Neuronal stem cell (in vitro differentiated cells): Measurements from ENCODE around the gene TMPRSS3.
A peak's percentile ranks its signal among the peaks of the same experiment; 100 is the strongest.

ENCODE experiments used
- DNase-seq: peaks from one replicate; pipeline ENCODE4 v3.0.0-alpha.2; 2013; ENCODE audit warnings: low spot score
- H2AFZ ChIP-seq: one replicate; pipeline ENCODE4 v1.6.1; 2013; ENCODE audit warnings: mild to moderate bottlenecking, low read length, inconsistent platforms
- H2AK5ac ChIP-seq: 2 replicates; pipeline ENCODE4 v1.6.1; 2013; ENCODE audit warnings: low read depth, mild to moderate bottlenecking, inconsistent platforms, low read length, moderate library complexity, mixed read lengths
- H2BK120ac ChIP-seq: 2 replicates; pipeline ENCODE4 v1.6.1; 2013; ENCODE audit warnings: low read depth, mild to moderate bottlenecking, inconsistent platforms, low read length, moderate library complexity, mixed read lengths
- H2BK12ac ChIP-seq: one replicate; pipeline ENCODE4 v1.6.1; 2013; ENCODE audit warnings: low read length, inconsistent platforms
- H2BK15ac ChIP-seq: 2 replicates; pipeline ENCODE4 v1.6.1; 2013; ENCODE audit warnings: mild to moderate bottlenecking, low read length, inconsistent platforms, mixed read lengths
- H2BK5ac ChIP-seq: one replicate; pipeline ENCODE4 v1.6.1; 2013; ENCODE audit warnings: inconsistent platforms, mild to moderate bottlenecking, low read length, moderate library complexity
- H3K14ac ChIP-seq: one replicate; pipeline ENCODE4 v1.6.1; 2013; ENCODE audit warnings: low read length, inconsistent platforms
- H3K18ac ChIP-seq: 2 replicates; pipeline ENCODE4 v1.6.1; 2013; ENCODE audit warnings: low read length, inconsistent platforms
- H3K23ac ChIP-seq: 2 replicates; pipeline ENCODE4 v1.6.1; 2013; ENCODE audit warnings: low read depth, mild to moderate bottlenecking, mixed read lengths, low read length, inconsistent platforms; ENCODE audit not compliant: poor library complexity
- H3K27ac ChIP-seq: replicated peaks from 3 replicates; pipeline ENCODE4 v1.5.1; 2013; ENCODE audit warnings: low read length, inconsistent platforms
- H3K27me3 ChIP-seq, 3 experiments: 2 replicates each; pipeline ENCODE4 v1.6.1; 2013; ENCODE audit warnings: low read length in 3 of 3, mild to moderate bottlenecking in 2 of 3, inconsistent platforms in 1 of 3, low read depth in 1 of 3, mixed read lengths in 1 of 3, moderate library complexity in 1 of 3; ENCODE audit not compliant: control insufficient read depth in 3 of 3, insufficient read depth in 3 of 3
- H3K36me3 ChIP-seq, 2 donors: replicated peaks in 1 of 2; 2 replicates each; pipeline ENCODE4 v1.6.1; 2013; ENCODE audit warnings: low read length in 2 of 2; ENCODE audit not compliant: control insufficient read depth in 2 of 2, insufficient read depth in 2 of 2
- H3K4ac ChIP-seq: 2 replicates; pipeline ENCODE4 v1.6.1; 2013; ENCODE audit warnings: inconsistent platforms, mild to moderate bottlenecking, low read length, moderate library complexity
- H3K4me1 ChIP-seq, 2 donors: 1 replicate in 1 of 2; 2 replicates in 1 of 2; pipeline ENCODE4 v1.6.1; 2013; ENCODE audit warnings: low read length in 2 of 2, low read depth in 1 of 2; ENCODE audit not compliant: control insufficient read depth in 2 of 2, insufficient read depth in 1 of 2
- H3K4me2 ChIP-seq: one replicate; pipeline ENCODE4 v1.6.1; 2013; ENCODE audit warnings: mild to moderate bottlenecking, low read length, inconsistent platforms; ENCODE audit not compliant: insufficient read depth, poor library complexity, severe bottlenecking
- H3K4me3 ChIP-seq, 2 donors: 2 replicates each; pipeline ENCODE4 v1.5.1; 2013; ENCODE audit warnings: low read length in 2 of 2, mild to moderate bottlenecking in 2 of 2, inconsistent platforms in 1 of 2, moderate library complexity in 1 of 2
- H3K79me1 ChIP-seq: one replicate; pipeline ENCODE4 v1.6.1; 2013; ENCODE audit warnings: low read depth, mild to moderate bottlenecking, inconsistent platforms, low read length, moderate library complexity
- H3K9ac ChIP-seq: one replicate; pipeline ENCODE4 v1.6.1; 2013; ENCODE audit warnings: mild to moderate bottlenecking, low read depth, low read length, inconsistent platforms; ENCODE audit not compliant: poor library complexity
- H3K9me3 ChIP-seq, 2 donors: replicated peaks in 1 of 2; 2 replicates each; pipeline versions ENCODE3 to v1.6.1; 2013; ENCODE audit warnings: low read length in 2 of 2, mild to moderate bottlenecking in 2 of 2, inconsistent platforms in 1 of 2, low read depth in 1 of 2, mixed read lengths in 1 of 2, moderate library complexity in 1 of 2; ENCODE audit not compliant: control insufficient read depth in 2 of 2, insufficient read depth in 1 of 2
- H4K8ac ChIP-seq: one replicate; pipeline ENCODE4 v1.6.1; 2013; ENCODE audit warnings: low read depth, mild to moderate bottlenecking, inconsistent platforms, low read length, moderate library complexity
- H4K91ac ChIP-seq: one replicate; pipeline ENCODE4 v1.6.1; 2013; ENCODE audit warnings: low read length, low read depth, mild to moderate bottlenecking, inconsistent platforms; ENCODE audit not compliant: poor library complexity
- WGBS, 2 donors: extraction: QIAGEN DNeasy Blood & Tissue Kit; methylation state at CpG; one replicate each; pipeline ENCODE4 v1.1.7; 2013; ENCODE audit warnings: missing lambda C conversion rate in 2 of 2, mixed read lengths in 1 of 2; ENCODE audit not compliant: insufficient read length in 2 of 2, insufficient replicate concordance in 1 of 2; ENCODE audit errors: extremely low coverage in 2 of 2; 5-methylcytosine and 5-hydroxymethylcytosine counted together

TMPRSS3 gene

GRCh38 chr21:42377951-42378340, 17.9 kb downstream of the TMPRSS3 start:
- no peak overlapping the region for H3K18ac ChIP-seq
- H2BK12ac ChIP-seq, result no peak overlapping the region
- H2BK5ac ChIP-seq, result no peak overlapping the region
- H2BK15ac ChIP-seq, result no peak overlapping the region
- no peak overlapping the region for H3K23ac ChIP-seq
- no peaks in the 10 kb centered on the region for H3K79me1 ChIP-seq
- peaks cover 0 to 2% of the 10 kb centered on the region in 2 donors for H3K4me1 ChIP-seq
- H3K4me3 ChIP-seq, result no peak overlapping the region
- WGBS, 2 donors, result no CpG with 5 or more reads among the region's 5 CpGs
- H3K4ac ChIP-seq, result no peak overlapping the region
- H3K36me3 ChIP-seq, result no peaks in the 10 kb centered on the region
- H4K91ac ChIP-seq, result no peak overlapping the region
- peaks cover 0 to 2% (median 0%) of the 10 kb centered on the region in 3 experiments for H3K27me3 ChIP-seq
- no peak overlapping the region for H3K14ac ChIP-seq
- peak overlapping the region; percentile 24 for H4K8ac ChIP-seq
- no peak overlapping the region for H3K4me2 ChIP-seq
- H2BK120ac ChIP-seq, result no peak overlapping the region
- DNase-seq, result no peak
- H2AFZ ChIP-seq, result no peak overlapping the region
- H3K9ac ChIP-seq, result no peak overlapping the region
- no peak overlapping the region for H2AK5ac ChIP-seq
- no peak overlapping the region for H3K27ac ChIP-seq
- H3K9me3 ChIP-seq, result no peaks in the 10 kb centered on the region

- H3K27ac ChIP-seq, result no peak overlapping the region
- peak overlapping the region; percentile 27 for H2AK5ac ChIP-seq
- no peak overlapping the region for H3K4ac ChIP-seq
- H3K23ac ChIP-seq, result no peak overlapping the region
- DNase-seq, result no peak
- H3K79me1 ChIP-seq, result no peaks in the 10 kb centered on the region
- no peaks in the 10 kb centered on the region for H3K36me3 ChIP-seq
- peak overlapping the region; percentile 24 for H4K8ac ChIP-seq
- H3K4me3 ChIP-seq, result no peak overlapping the region
- no peak overlapping the region for H2AFZ ChIP-seq
- no peak overlapping the region for H2BK12ac ChIP-seq
- peaks cover 0 to 2% (median 0%) of the 10 kb centered on the region in 3 experiments for H3K27me3 ChIP-seq
- no peak overlapping the region for H2BK120ac ChIP-seq
- H2BK5ac ChIP-seq, result no peak overlapping the region
- no peak overlapping the region for H2BK15ac ChIP-seq
- H3K4me2 ChIP-seq, result no peak overlapping the region
- H3K9me3 ChIP-seq, result no peaks in the 10 kb centered on the region
- no peak overlapping the region for H3K18ac ChIP-seq
- peaks cover 0 to 2% of the 10 kb centered on the region in 2 donors for H3K4me1 ChIP-seq
- H4K91ac ChIP-seq, result no peak overlapping the region
- no peak overlapping the region for H3K9ac ChIP-seq
- no CpG with 5 or more reads among the region's 24 CpGs for WGBS, 2 donors
- no peak overlapping the region for H3K14ac ChIP-seq
These were observed 18.5 kb downstream of the TMPRSS3 start for GRCh38 chr21:42377211-42377950.

GRCh38 chr21:42376338-42376982, 19.4 kb downstream of the TMPRSS3 start:
- no peak for DNase-seq
- Histone ChIP-seq H3K4ac (peak overlapping the region; percentile 18), H3K79me1 (no peaks in the 10 kb centered on the region), H2BK5ac (no peak overlapping the region), H3K4me2 (no peak overlapping the region), H4K8ac (no peak overlapping the region), H3K9me3 (no peaks in the 10 kb centered on the region), H2BK120ac (peak overlapping the region; percentile 28), H3K4me3 (no peak overlapping the region), H3K23ac (peak overlapping the region; percentile 77), H4K91ac (no peak overlapping the region), H3K4me1 (peaks cover 0 to 2% of the 10 kb centered on the region in 2 donors), H2BK15ac (peak overlapping the region; percentile 7), H3K14ac (no peak overlapping the region), H3K27ac (no peak overlapping the region), H2AFZ (no peak overlapping the region), H3K9ac (no peak overlapping the region), H3K27me3 (peaks cover 0 to 2% (median 0%) of the 10 kb centered on the region in 3 experiments), H2AK5ac (peak overlapping the region; percentile 79), H2BK12ac (peak overlapping the region; percentile 60), H3K18ac (peak overlapping the region; percentile 88), H3K36me3 (no peaks in the 10 kb centered on the region)
- no CpG with 5 or more reads among the region's 32 CpGs for WGBS, 2 donors

GRCh38 chr21:42375966-42376337, 19.9 kb downstream of the TMPRSS3 start:
- Histone ChIP-seq H2BK5ac (no peak overlapping the region), H3K4me3 (no peak overlapping the region), H3K18ac (peak overlapping the region; percentile 19), H3K4me2 (no peak overlapping the region), H3K36me3 (no peaks in the 10 kb centered on the region), H3K9ac (no peak overlapping the region), H3K14ac (no peak overlapping the region), H3K27ac (no peak overlapping the region), H2BK12ac (no peak overlapping the region), H2AFZ (no peak overlapping the region), H3K4me1 (peaks cover 0 to 2% of the 10 kb centered on the region in 2 donors), H3K27me3 (peaks cover 0 to 2% (median 0%) of the 10 kb centered on the region in 3 experiments), H4K91ac (no peak overlapping the region), H2BK15ac (peak overlapping the region; percentile 7), H3K9me3 (no peaks in the 10 kb centered on the region), H3K23ac (peak overlapping the region; percentile 77), H3K79me1 (no peaks in the 10 kb centered on the region), H2AK5ac (peak overlapping the region; percentile 79), H4K8ac (no peak overlapping the region), H2BK120ac (peak overlapping the region; percentile 28), H3K4ac (no peak overlapping the region)
- whole genome bisulfite sequencing, 2 donors, result no CpG with 5 or more reads among the region's 3 CpGs
- no peak for DNase-seq
